DND-41 (cell line): ENCODE measurements around the gene MEAF6.

Experiments
- ATAC-seq: fragments of 200-7000 bp; cut with Tn5 transposase; 3 replicates; pipeline ENCODE4 v1.9.1; 2021; ENCODE audit warnings: low read depth; ENCODE audit not compliant: insufficient read depth
- DNase-seq: peaks from one replicate; pipeline ENCODE4 v3.0.0-alpha.2; 2020
- H2AFZ ChIP-seq: 2 replicates; pipeline ENCODE4 v1.6.0; 2012; ENCODE audit warnings: low read depth, low read length
- H3K27ac ChIP-seq: 2 replicates; pipeline ENCODE4 v1.5.1; 2012; ENCODE audit warnings: low read length, inconsistent platforms
- H3K27me3 ChIP-seq: fragments of 200-600 bp; sonication (generic); 2 replicates; pipeline ENCODE4 v1.6.0; 2012; ENCODE audit warnings: low read length, mild to moderate bottlenecking, inconsistent platforms; ENCODE audit not compliant: insufficient read depth, poor library complexity
- H3K36me3 ChIP-seq: 2 replicates; pipeline ENCODE4 v1.5.1; 2012; ENCODE audit warnings: low read length, inconsistent platforms; ENCODE audit not compliant: insufficient read depth
- H3K4me1 ChIP-seq: 2 replicates; pipeline ENCODE4 v1.5.1; 2012; ENCODE audit warnings: mild to moderate bottlenecking, low read length; ENCODE audit not compliant: insufficient read depth
- H3K4me2 ChIP-seq: 2 replicates; pipeline ENCODE4 v1.6.0; 2012; ENCODE audit warnings: mild to moderate bottlenecking, moderate library complexity, low read length, inconsistent platforms; ENCODE audit not compliant: insufficient read depth
- H3K4me3 ChIP-seq, 2 experiments: fragments of 200-600 bp in 1 of 2; shearing (Covaris generic) in 1 of 2; 2 replicates each; pipeline ENCODE4 v1.5.1; 2012 to 2016; ENCODE audit warnings: inconsistent platforms in 2 of 2, low read length in 2 of 2, mild to moderate bottlenecking in 2 of 2, low read depth in 1 of 2, moderate library complexity in 1 of 2
- H3K79me2 ChIP-seq: 2 replicates; pipeline ENCODE4 v1.6.0; 2012; ENCODE audit warnings: low read length, inconsistent platforms; ENCODE audit not compliant: insufficient read depth
- H3K9ac ChIP-seq: 2 replicates; pipeline ENCODE4 v1.6.0; 2012; ENCODE audit warnings: low read depth, mild to moderate bottlenecking, inconsistent platforms, low read length, moderate library complexity
- H3K9me3 ChIP-seq: 2 replicates; pipeline ENCODE4 v1.5.1; 2012; ENCODE audit warnings: low read length, moderate library complexity, mild to moderate bottlenecking, inconsistent platforms; ENCODE audit not compliant: insufficient read depth, severe bottlenecking
- H4K20me1 ChIP-seq: 2 replicates; pipeline ENCODE4 v1.6.0; 2012; ENCODE audit warnings: low read length; ENCODE audit not compliant: insufficient read depth
- EZH2 ChIP-seq: IDR thresholded peaks from 3 replicates; pipeline ENCODE4 v1.6.1; 2012; ENCODE audit warnings: borderline replicate concordance, low read depth, mild to moderate bottlenecking, moderate library complexity, low read length, inconsistent platforms; ENCODE audit not compliant: severe bottlenecking
- TF ChIP-seq, protein P1 (sequence below): IDR thresholded peaks from 2 replicates; pipeline ENCODE4 v1.5.1; 2012; ENCODE audit warnings: borderline replicate concordance, low read length, moderate library complexity, mild to moderate bottlenecking; ENCODE audit not compliant: poor library complexity, severe bottlenecking; ENCODE audit errors: extremely low read depth

Gene MEAF6

DNA sequence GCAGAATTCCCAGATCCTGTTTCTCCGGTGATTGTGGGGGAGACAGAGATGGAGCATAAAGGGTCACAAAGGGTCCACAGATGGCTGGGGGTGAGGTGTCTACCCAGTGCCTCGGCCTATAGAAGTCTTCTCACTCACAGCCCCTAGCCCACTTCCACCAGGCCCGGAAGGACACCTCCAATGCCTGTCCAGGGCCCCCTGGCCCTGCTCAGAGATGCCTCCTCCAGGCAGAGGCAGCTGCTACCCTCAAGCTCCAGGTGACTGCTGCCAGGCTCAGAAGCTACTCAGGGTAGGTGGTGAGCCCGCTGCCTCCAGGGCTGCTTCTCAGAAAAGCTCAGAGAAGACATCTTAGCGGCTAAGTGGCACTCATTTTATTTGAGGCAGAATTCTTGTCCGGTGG lies 62.1 kb downstream of the MEAF6 start:
- TF ChIP-seq, protein P1, sequence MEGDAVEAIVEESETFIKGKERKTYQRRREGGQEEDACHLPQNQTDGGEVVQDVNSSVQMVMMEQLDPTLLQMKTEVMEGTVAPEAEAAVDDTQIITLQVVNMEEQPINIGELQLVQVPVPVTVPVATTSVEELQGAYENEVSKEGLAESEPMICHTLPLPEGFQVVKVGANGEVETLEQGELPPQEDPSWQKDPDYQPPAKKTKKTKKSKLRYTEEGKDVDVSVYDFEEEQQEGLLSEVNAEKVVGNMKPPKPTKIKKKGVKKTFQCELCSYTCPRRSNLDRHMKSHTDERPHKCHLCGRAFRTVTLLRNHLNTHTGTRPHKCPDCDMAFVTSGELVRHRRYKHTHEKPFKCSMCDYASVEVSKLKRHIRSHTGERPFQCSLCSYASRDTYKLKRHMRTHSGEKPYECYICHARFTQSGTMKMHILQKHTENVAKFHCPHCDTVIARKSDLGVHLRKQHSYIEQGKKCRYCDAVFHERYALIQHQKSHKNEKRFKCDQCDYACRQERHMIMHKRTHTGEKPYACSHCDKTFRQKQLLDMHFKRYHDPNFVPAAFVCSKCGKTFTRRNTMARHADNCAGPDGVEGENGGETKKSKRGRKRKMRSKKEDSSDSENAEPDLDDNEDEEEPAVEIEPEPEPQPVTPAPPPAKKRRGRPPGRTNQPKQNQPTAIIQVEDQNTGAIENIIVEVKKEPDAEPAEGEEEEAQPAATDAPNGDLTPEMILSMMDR = no peak
- no peak for TF ChIP-seq EZH2
- no peaks in the 10 kb centered on the region for H3K79me2 ChIP-seq
- no peak overlapping the region for H3K27ac ChIP-seq
- ATAC-seq (no peak), DNase-seq (no peak)
- no peak overlapping the region for H3K4me3 ChIP-seq
- peaks cover 3% of the 10 kb centered on the region for H3K27me3 ChIP-seq
- H3K36me3 ChIP-seq = no peaks in the 10 kb centered on the region
- no peak overlapping the region for H2AFZ ChIP-seq
- 0 out of 2 replicates have a peak, but pooled peaks cover 3% of the 10 kb centered on the region for H4K20me1 ChIP-seq
- no peak overlapping the region for H3K9ac ChIP-seq
- no peak overlapping the region for H3K4me2 ChIP-seq
- no peaks in the 10 kb centered on the region for H3K9me3 ChIP-seq
- no peaks in the 10 kb centered on the region for H3K4me1 ChIP-seq

DNA sequence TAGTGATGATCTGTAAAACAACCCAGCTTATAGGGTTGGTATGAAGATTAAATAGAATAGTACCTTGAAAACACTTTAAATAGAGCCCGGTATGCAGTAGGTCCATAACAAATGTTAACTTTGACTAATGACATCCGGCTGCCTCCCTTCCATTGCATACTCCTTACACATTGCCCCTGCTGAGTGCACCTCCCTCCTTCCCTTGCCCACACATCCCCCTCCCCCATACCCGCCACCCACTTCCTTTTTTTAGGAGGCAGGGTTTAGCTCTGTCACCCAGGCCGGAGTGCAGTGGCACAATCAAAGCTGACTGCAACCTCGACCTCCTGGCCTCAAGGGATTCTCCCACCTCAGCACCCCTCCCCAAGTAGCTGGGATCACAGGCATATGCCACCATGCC lies 64.6 kb downstream of the MEAF6 start:
- H3K79me2 ChIP-seq = no peaks in the 10 kb centered on the region
- H3K4me1 ChIP-seq = no peaks in the 10 kb centered on the region
- DNase-seq (peak; percentile 64), ATAC-seq (peak; percentile 81)
- H3K9ac ChIP-seq = no peak overlapping the region
- no peaks in the 10 kb centered on the region for H3K36me3 ChIP-seq
- H3K27me3 ChIP-seq = peaks cover 8% of the 10 kb centered on the region
- H3K9me3 ChIP-seq = no peaks in the 10 kb centered on the region
- TF ChIP-seq EZH2 = no peak
- TF ChIP-seq, protein P1 = no peak
- no peak overlapping the region for H3K27ac ChIP-seq
- 0 out of 2 replicates have a peak, but pooled peaks cover 3% of the 10 kb centered on the region for H4K20me1 ChIP-seq
- H3K4me3 ChIP-seq = no peak overlapping the region
- no peak overlapping the region for H3K4me2 ChIP-seq
- H2AFZ ChIP-seq = no peak overlapping the region

DNA sequence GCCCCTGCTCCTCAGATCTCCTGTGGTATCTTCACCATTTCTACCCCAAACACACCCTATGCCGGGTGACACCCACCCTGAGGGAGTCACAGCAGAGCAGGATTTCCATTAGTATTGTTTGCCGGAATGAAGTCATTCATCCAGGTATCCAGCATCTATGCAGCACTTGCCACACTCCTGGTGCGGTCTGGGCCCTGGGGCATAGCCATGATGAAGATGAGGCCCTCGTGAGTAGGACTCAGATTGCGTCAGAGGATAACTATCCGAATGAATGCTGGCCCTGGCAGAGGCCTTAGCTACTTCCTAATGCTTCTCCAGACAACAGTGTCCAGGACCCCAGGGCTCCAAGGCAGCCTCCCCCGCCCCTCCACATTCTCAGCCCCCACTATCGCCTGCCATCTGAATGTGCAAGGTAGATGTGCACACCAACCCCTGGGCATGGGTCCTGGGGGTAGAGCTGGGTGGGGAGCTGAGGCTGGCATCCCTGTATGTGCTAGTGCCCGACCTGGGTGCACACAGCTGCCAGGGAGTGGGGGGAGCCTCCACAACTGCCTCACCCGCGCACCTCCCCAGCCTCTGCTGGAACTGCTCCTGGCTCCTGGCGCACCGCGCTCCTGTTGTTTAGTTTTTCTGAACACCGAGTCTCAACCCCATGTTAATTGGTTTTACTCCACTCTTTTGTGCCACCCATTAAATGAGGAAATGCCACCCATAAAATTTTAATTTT lies 65.7 kb downstream of the MEAF6 start:
- no peak overlapping the region for H3K4me2 ChIP-seq
- H3K36me3 ChIP-seq = no peaks in the 10 kb centered on the region
- H3K27me3 ChIP-seq = peaks cover 13% of the 10 kb centered on the region
- no peak overlapping the region for H3K9ac ChIP-seq
- DNase-seq (no peak), ATAC-seq (no peak)
- no peaks in the 10 kb centered on the region for H3K79me2 ChIP-seq
- H3K9me3 ChIP-seq = no peaks in the 10 kb centered on the region
- 0 out of 2 replicates have a peak, but pooled peaks cover 3% of the 10 kb centered on the region for H4K20me1 ChIP-seq
- no peak overlapping the region for H3K27ac ChIP-seq
- H2AFZ ChIP-seq = no peak overlapping the region
- no peak for TF ChIP-seq EZH2
- TF ChIP-seq, protein P1 = no peak
- no peak overlapping the region for H3K4me3 ChIP-seq
- H3K4me1 ChIP-seq = no peaks in the 10 kb centered on the region

DNA sequence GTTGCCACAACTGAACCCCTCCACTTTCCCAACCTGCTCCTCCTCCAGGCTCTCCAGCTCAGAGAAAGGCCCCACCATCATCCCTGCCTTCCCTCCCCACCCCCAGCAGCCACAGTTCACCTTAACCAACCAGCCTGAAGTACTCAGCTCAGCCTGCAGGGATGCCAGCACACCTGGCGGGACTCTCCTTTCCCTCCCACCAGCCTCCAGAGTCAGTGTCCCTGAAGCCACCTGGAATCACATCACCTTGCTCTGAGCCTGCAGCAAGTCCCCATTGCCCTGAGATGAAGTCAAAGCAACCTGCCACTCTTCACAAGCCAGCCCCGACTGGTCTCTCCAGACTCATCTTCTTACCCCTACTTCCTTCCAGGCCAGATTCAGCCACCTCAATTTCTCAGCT lies 66.4 kb downstream of the MEAF6 start:
- Histone ChIP-seq H3K79me2 (no peaks in the 10 kb centered on the region), H3K4me1 (no peaks in the 10 kb centered on the region), H3K27ac (no peak overlapping the region), H3K4me2 (no peak overlapping the region), H3K36me3 (no peaks in the 10 kb centered on the region), H3K9me3 (no peaks in the 10 kb centered on the region), H3K27me3 (peaks cover 15% of the 10 kb centered on the region), H3K9ac (no peak overlapping the region), H3K4me3 (no peak overlapping the region), H4K20me1 (0 out of 2 replicates have a peak, but pooled peaks cover 3% of the 10 kb centered on the region), H2AFZ (no peak overlapping the region)
- no peak for DNase-seq
- TF ChIP-seq EZH2 = no peak
- TF ChIP-seq, protein P1 = no peak
- no peak for ATAC-seq
